GM18505 (cell line): ENCODE results near the gene AOPEP.
"Not testable (repeated sequence)": the region's sequence is repeated elsewhere in the genome, so short reads cannot be mapped to it uniquely, and the experiment has no call there.

Experiments used
- ATAC-seq: cut with Tn5 transposase; IDR thresholded peaks from one replicate; pipeline ENCODE4 v1.9.1; 2021; ENCODE audit not compliant: unreplicated experiment
- POLR2A ChIP-seq: IDR thresholded peaks from 4 replicates; pipeline ENCODE4 v1.6.1; 2011; ENCODE audit warnings: borderline replicate concordance; ENCODE audit not compliant: insufficient read depth, insufficient read length; ENCODE audit errors: extremely low read depth

Gene AOPEP

DNA sequence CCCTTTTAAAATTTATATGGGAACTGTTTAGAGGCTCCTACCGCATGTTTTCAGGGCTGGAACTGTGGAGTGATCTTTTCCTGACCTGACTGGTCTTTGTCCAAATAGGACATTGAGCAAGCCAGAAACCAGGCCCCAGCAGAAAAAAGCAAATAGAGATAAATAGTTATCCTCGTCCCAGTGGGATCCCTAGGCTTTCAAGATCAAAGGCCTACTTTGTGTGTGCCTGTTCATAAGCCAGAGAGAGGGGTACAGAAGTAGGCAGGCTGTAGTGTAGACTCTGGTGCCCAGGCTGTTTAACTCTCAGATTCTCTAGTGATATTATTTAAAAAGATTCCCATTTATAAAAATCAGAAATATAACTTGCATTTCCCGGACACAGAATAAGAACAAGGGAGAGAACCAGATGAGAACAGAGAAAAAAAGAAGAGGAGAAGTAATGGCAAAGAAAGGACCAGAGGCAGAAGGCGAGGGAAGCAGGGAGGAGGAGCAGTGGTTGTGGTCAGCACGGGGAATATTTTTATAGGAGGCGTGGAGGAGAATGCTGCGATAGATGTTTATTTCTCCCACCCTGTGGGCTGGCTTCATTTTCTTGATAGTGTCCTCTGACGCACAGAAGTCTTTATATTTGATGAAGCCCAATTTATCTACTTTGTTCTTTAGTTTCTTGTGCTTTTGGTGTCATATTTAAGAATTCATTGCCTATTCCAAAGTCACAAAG, 101.2 kb downstream of the AOPEP start:
- ATAC-seq, result no peak
- no peak for TF ChIP-seq POLR2A

DNA sequence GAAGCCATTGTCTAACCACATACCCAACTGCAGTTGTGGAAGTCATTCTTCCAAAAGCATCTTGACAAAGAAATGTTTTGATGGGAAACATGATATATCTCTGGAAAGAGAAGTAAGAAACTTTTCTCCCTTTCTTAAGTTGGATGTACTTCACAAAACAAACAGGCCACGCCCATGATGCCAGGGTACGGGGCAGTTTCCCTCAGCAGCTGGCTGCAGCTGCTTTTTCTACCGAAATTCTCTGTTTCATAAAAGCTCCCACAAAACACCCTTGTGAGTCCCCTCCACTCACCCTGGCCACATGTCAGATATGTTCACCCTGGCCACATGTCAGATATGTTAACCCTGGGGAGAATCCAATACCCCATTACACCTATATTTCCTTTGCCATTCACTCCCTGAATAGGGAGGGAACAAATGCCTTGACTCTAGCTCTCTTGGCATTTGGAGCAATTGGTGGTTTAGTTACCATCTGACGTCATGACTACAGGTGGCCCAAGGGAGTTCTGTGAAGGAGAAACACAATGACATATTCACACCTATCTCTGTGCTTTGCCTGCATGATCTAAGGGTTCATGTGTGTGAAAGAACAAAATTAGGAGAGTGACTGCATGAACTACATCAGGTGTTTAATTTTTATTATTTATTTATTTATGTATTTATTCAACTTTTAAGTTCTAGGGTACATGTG, 103.0 kb downstream of the AOPEP start:
- TF ChIP-seq POLR2A, result no peak
- ATAC-seq, result no peak

DNA sequence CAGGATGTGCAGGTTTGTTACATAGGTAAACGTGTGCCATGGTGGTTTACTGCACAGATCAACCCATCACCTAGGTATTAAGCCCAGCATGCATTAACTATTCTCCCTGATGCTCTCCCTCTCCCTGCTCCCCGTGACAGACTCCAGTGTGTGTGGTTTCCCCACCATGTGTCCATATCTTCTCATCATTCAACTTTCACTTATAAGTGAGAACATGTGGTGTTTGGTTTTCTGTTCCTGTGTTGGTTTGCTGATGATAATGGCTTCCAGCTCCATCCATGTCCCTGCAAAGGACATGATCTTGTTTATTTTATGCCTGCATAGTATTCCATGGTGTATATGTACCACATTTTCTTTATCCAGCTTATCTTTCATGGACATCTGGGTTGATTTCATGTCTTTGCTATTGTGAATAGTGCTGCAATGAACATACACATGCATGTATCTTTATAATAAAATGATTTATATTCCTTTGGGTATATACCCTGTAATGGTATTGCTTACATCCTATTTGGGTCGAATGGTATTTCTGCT, 103.6 kb downstream of the AOPEP start:
- not testable (repeated sequence) for ATAC-seq

DNA sequence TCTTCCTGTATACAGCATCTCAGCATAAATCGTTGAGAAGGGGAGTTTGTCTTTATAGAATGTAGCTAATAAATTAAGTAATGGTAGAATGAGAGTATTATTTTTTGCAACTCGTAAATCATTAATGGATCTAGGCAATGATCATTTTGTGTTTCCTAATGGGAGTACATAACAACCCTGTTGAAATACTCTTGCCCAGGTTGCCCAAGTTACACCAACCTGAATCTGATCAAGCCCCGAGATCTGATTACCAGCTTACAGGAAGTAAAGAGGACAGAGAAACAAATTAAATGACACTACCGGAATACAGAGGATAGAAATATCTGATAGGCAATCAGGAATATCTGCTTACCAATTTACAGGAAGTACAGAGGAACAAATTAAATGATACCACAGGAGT, 107.3 kb downstream of the AOPEP start:
- TF ChIP-seq POLR2A, result no peak
- ATAC-seq, result no peak

DNA sequence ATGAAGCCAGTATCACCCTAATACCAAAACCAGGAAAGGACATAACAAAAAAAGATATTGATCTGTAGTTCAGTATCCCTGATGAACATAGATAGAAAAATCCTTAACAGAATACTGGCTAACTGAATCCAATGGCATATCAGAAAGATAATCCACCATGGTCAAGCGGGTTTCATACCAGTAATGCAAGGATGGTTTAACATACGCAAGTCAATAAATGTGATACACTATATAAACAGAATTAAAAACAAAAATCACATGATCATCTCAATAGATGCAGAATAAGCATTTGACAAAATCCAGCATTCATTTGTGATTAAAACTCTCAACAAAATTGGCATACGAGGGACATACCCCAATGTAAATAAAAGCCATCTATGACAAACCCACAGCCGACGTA, 110.9 kb downstream of the AOPEP start:
- no peak for ATAC-seq
- no peak for TF ChIP-seq POLR2A

DNA sequence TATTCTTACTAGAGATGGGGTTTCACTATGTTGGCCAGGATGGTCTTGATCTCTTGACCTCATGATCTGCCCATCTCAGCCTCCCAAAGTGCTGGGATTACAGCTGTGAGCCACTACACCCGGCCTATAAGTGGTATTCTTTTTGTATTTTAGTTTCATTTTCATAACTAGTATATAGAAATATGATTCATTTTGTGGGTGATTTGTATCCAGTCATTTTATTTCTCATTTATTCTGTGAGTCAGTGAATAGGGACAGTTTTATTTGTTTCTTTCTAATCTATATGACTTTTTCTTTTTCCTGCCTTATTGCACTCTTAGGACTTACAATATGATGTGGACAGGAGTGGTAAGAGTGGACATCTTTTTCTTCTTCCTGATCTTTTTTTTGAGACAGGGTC, 112.9 kb downstream of the AOPEP start:
- no peak for TF ChIP-seq POLR2A
- ATAC-seq, result no peak

DNA sequence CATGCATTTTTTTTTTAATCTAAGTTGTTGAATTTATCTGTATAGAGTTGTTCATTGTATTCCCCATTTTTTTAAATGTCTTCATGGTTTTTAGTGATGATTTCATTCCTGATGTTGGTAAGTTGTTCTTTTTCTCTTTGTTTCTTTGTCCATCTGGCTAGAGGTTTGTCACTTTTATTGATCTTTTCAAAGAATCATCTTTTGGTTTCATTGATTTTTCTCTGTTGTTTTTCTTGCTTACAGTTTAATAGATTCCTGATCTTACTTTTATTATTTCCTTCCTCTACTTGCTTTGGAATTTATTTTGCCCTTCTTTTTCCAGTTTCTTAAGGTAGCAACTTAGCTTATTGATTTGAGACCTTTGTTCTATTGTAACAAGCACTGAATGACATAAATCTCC, 114.2 kb downstream of the AOPEP start:
- no peak for TF ChIP-seq POLR2A
- ATAC-seq, result no peak

DNA sequence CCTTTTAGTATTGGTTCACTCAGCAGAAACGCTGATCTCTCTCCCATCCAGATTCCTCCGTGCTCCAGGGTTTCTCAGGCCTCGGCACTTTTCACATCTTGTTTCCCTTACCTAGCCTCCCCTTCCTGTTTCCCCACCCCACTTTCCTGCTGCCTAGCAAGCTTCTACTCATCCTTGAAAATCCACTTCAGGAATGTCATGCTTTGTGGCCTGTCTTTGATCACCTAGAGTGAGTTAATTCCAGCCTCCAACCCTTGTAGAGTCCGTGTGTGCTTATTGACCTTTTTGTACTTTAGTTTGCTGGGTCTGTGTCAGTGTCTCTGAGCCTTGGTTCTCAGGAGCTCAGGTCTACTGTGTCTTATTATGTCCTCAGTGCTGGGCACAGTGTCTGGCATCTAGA, 116.6 kb downstream of the AOPEP start:
- TF ChIP-seq POLR2A, result no peak
- ATAC-seq, result no peak

DNA sequence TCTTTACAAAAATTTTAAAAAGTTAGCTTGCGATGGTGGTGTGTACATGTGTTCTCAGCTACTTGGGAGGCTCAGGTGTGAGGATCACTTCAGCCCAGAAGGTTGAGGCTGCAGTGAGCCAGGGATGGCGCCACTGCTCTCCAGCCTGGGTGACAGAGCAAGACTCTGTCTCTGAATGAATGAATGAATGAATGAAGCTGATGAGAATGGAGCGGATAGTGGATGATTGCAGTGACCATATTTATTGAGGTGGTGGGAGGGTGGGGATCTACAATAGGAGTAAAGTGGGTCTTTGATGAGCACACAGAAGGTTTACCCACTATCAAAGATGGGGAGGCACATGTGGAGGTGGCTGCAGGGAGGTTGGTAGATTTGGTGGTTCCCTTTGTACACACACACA, 120.2 kb downstream of the AOPEP start:
- no peak for TF ChIP-seq POLR2A
- no peak for ATAC-seq

DNA sequence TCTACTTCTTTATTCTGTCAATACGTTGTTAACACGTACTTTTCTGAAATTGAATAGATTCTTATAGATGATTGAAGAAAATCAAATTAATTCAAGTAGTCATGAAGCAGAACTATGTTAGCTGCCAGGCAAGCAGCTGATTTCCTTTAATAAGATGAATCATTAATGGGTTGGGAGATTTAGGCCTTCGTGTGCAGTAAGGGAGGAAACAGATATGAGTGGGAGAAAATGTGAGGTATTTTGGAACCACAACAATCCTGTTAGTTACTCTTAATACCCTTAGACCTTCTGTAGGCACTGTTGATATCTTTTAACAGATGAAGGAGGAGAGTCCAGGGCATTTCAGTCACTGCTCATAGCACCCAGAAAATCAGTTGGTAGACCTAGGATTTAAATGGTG, 121.0 kb downstream of the AOPEP start:
- ATAC-seq, result no peak
- TF ChIP-seq POLR2A, result no peak

DNA sequence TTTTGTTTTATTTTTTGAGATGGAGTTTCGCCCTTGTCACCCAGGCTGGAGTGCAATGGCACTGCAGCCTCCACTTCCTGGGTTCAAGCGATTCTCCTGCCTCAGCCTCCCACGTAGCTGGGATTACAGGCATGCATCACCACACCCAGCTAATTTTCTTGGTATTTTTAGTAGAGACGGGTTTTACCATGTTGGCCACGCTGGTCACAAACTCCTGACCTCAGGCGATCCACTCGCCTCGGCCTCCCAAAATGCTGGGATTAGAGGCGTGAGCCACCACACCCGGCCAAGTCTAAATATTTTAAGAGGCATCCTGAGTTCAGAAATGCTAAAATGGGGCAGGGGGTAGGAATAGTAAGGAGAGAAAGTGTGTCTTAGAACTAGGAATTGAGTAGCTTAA, 122.3 kb downstream of the AOPEP start:
- ATAC-seq, result not testable (repeated sequence)

DNA sequence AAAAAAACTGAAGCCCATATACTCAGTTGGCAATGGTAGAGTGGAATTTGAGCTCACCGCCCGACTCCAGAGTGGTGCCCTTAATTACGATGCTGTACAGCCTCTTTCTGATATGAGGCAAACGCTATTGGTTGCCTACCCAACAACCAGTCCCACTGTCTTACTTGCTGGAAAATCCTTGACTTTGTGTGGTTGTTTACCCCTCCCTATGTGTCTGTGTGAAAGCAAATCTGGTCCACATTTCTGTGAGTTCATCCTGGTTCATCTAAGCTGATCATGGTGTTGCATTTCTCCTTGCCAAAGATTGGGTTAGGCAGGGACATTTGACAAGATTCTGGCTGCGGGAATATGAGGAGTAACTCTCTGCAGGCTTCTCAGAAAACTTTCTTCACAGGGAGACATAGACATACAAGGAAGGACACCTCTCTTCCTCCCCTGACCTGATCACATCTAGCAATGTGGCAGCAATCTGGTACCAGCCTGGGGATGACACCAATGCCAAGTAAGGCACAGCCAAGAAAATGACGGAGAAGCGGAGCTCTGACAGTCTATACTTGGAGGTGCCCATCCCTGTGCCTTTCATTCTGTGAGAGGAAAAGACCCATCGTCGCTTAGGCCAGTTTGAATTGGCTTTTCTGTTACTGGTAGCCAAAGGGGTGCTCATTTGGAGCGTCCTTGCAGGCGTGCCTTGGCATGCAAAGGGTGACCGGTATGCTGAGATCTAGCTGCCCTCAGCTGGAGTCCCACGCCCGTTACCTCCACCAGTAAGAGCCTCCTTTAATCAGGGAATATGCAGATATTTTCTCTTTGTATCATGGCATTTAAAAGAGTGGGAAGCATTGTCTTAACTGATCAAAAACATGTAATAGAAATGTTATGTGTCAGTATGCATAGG, 124.3 kb downstream of the AOPEP start:
- ATAC-seq, result no peak

DNA sequence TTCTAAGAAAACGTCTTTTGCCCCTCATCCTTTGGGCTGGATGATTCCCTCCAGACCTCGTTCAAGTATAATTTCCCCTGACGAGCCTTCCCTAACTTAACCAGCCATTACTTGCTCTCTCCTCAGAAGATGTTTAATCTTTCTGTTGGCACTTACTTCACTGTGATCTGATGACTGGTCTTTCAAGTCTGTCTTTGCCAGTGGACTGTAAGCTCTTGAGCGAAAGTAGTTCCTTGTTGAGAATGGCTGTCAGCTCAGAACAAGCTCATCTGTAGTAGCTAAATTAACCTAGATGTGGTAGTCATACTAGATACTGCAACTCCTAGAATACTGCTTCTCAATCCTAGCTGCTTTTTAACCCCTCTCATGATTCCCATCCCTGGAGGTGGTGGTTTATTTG, 125.0 kb downstream of the AOPEP start:
- TF ChIP-seq POLR2A, result no peak
- no peak for ATAC-seq

More for the DNA sequence above, 124.3 kb downstream of the AOPEP start:
- TF ChIP-seq POLR2A, result no peak
